CD4-positive, alpha-beta T cell treated with Interleukin-17A for 4 hours (primary cell): ENCODE measurements around the gene HGS.

ENCODE experiments used
- DNase-seq: peaks from one replicate; pipeline ENCODE4 v3.0.0-alpha.2; 2020; ENCODE audit warnings: mixed read lengths

Gene HGS

GRCh38 chr17:81706757-81707624 lies 23.2 kb downstream of the HGS start:
- DNase-seq, result no peak

- DNase-seq, result no peak
Measured at GRCh38 chr17:81707725-81708646, 24.2 kb downstream of the HGS start.

- DNase-seq, result no peak
Measured at GRCh38 chr17:81708739-81709185, 25.0 kb downstream of the HGS start.

GRCh38 chr17:81710514-81711308 lies 26.9 kb downstream of the HGS start:
- DNase-seq, result no peak

GRCh38 chr17:81711814-81712467 lies 28.1 kb downstream of the HGS start, which contains the start of gene SLC25A10:
SLC25A10 (plus strand) TSS chr17:81712284; CDS start chr17:81712427, 143 bp downstream.
- DNase-seq, result peak; percentile 85

GRCh38 chr17:81712468-81713003 lies 28.7 kb downstream of the HGS start:
- DNase-seq, result no peak

- DNase-seq, result no peak
Measured at GRCh38 chr17:81713004-81713555, 29.3 kb downstream of the HGS start.

GRCh38 chr17:81713556-81714411 lies 30.0 kb downstream of the HGS start:
- no peak for DNase-seq

GRCh38 chr17:81714412-81715106 lies 30.7 kb downstream of the HGS start:
- no peak for DNase-seq

- DNase-seq, result no peak
Measured at GRCh38 chr17:81715107-81715871, 31.5 kb downstream of the HGS start.

- DNase-seq, result no peak
Measured at GRCh38 chr17:81715872-81716673, 32.3 kb downstream of the HGS start.

- no peak for DNase-seq
Measured at GRCh38 chr17:81716674-81716996, 32.8 kb downstream of the HGS start.

- no peak for DNase-seq
Measured at GRCh38 chr17:81717049-81717765, 33.4 kb downstream of the HGS start.

GRCh38 chr17:81717766-81718089 lies 33.9 kb downstream of the HGS start:
- DNase-seq, result no peak

GRCh38 chr17:81719410-81720266 lies 35.8 kb downstream of the HGS start:
- no peak for DNase-seq

- no peak for DNase-seq
Measured at GRCh38 chr17:81720267-81721071, 36.7 kb downstream of the HGS start.
